Muscle of leg (tissue), 11 donors: ENCODE results near the gene RPS13. TPM values are rescaled to one million over a fixed set of nuclear protein-coding genes. Genes with fewer than 3 reads are reported as not detected.
"Not testable (repeated sequence)": the region's sequence is repeated elsewhere in the genome, so short reads cannot be mapped to it uniquely, and the experiment has no call there.

Source experiments
- DNase-seq: peaks from one replicate; pipeline ENCODE4 v3.0.0; 2013
- H3K27ac ChIP-seq: one replicate; pipeline ENCODE4 v1.5.1; 2013; ENCODE audit warnings: mild to moderate bottlenecking, low read length, control low read depth
- H3K27me3 ChIP-seq: one replicate; pipeline ENCODE4 v1.6.1; 2013; ENCODE audit warnings: low read length; ENCODE audit not compliant: control insufficient read depth, insufficient read depth
- H3K36me3 ChIP-seq: one replicate; pipeline ENCODE4 v1.6.1; 2013; ENCODE audit warnings: low read length; ENCODE audit not compliant: control insufficient read depth, insufficient read depth
- H3K4me1 ChIP-seq: one replicate; pipeline ENCODE4 v1.6.1; 2013; ENCODE audit warnings: low read length; ENCODE audit not compliant: control insufficient read depth, insufficient read depth
- H3K4me3 ChIP-seq: one replicate; pipeline ENCODE4 v1.5.1; 2013; ENCODE audit warnings: low read length, control low read depth
- H3K9me3 ChIP-seq: replicated peaks from 2 replicates; pipeline ENCODE4 v1.6.1; 2013; ENCODE audit warnings: low read depth, low read length; ENCODE audit not compliant: control insufficient read depth
- WGBS: methylation state at CpG from one replicate; pipeline ENCODE4 v1.1.5; 2013; ENCODE audit warnings: missing lambda C conversion rate; ENCODE audit not compliant: insufficient coverage; 5-methylcytosine and 5-hydroxymethylcytosine counted together
- polyA plus RNA-seq, 8 donors: library from polyadenylated mRNA; unstranded; fragments of 120-200 nt; gene quantifications; one replicate each; pipeline versions ENCODE4 v1.2.1 to v1.2.3, GENCODE V29; 2013; ENCODE audit warnings: inconsistent platforms in 1 of 8, low replicate concordance in 1 of 8; ENCODE audit not compliant: insufficient read length in 8 of 8, insufficient read depth in 1 of 8
- total RNA-seq: library from RNA; stranded (reverse); fragments of 120-200 nt; gene quantifications from one replicate; pipeline ENCODE4 v1.2.4, GENCODE V29; 2013

Gene RPS13
- total and polyA plus RNA-seq, 9 donors, result 1,791 to 2,263 (median 1,948) TPM

GRCh38 chr11:17102462-17102861, 25.0 kb upstream of the RPS13 start:
- peak; percentile 89 for DNase-seq
- H3K27me3 ChIP-seq, result no peaks in the 10 kb centered on the region
- no peak overlapping the region for H3K27ac ChIP-seq
- H3K4me1 ChIP-seq, result peaks cover 2% of the 10 kb centered on the region
- 33% methylated on average over 2 of the region's 5 CpGs for WGBS
- no peak overlapping the region for H3K4me3 ChIP-seq
- peaks cover 33% of the 10 kb centered on the region for H3K36me3 ChIP-seq
- H3K9me3 ChIP-seq, result no peaks in the 10 kb centered on the region

- H3K36me3 ChIP-seq, result peaks cover 34% of the 10 kb centered on the region
- no peak overlapping the region for H3K27ac ChIP-seq
- no peak for DNase-seq
- H3K4me3 ChIP-seq, result no peak overlapping the region
- H3K27me3 ChIP-seq, result no peaks in the 10 kb centered on the region
- 94% methylated on average over 3 of the region's 6 CpGs for WGBS
- no peaks in the 10 kb centered on the region for H3K9me3 ChIP-seq
- H3K4me1 ChIP-seq, result peaks cover 2% of the 10 kb centered on the region
Observed at GRCh38 chr11:17098658-17099057, 21.2 kb upstream of the RPS13 start.

GRCh38 chr11:17098038-17098437, 20.6 kb upstream of the RPS13 start:
- H3K36me3 ChIP-seq, result peaks cover 38% of the 10 kb centered on the region
- WGBS, result 63% methylated on average over 1 of the region's 1 CpG
- no peaks in the 10 kb centered on the region for H3K27me3 ChIP-seq

GRCh38 chr11:17085976-17086375, 8.5 kb upstream of the RPS13 start:
- H3K27ac ChIP-seq, H3K9me3 ChIP-seq, H3K4me1 ChIP-seq, H3K4me3 ChIP-seq, H3K27me3 ChIP-seq, DNase-seq: not testable (repeated sequence)
- 69% methylated on average over 13 of the region's 16 CpGs for WGBS
- H3K36me3 ChIP-seq, result peaks cover 13% of the 10 kb centered on the region

More at GRCh38 chr11:17098038-17098437, 20.6 kb upstream of the RPS13 start:
- Histone ChIP-seq H3K4me3 (no peak overlapping the region), H3K27ac (no peak overlapping the region), H3K4me1 (peaks cover 2% of the 10 kb centered on the region), H3K9me3 (no peaks in the 10 kb centered on the region)
- DNase-seq, result peak; percentile 12

- H3K4me3 ChIP-seq, result peak overlapping the region; percentile 100
- DNase-seq, result no peak
- no peaks in the 10 kb centered on the region for H3K9me3 ChIP-seq
- 0% methylated on average over 2 of the region's 20 CpGs for whole genome bisulfite sequencing
- H3K27me3 ChIP-seq, result no peaks in the 10 kb centered on the region
- H3K4me1 ChIP-seq, result peaks cover 19% of the 10 kb centered on the region
- H3K36me3 ChIP-seq, result peaks cover 28% of the 10 kb centered on the region
- peak overlapping the region; percentile 98 for H3K27ac ChIP-seq
Observed at GRCh38 chr11:17077240-17077519, 287 bp downstream of the RPS13 start.

- H3K36me3 ChIP-seq, result peaks cover 28% of the 10 kb centered on the region
- DNase-seq, result peak; percentile 37
- no peaks in the 10 kb centered on the region for H3K27me3 ChIP-seq
- no peaks in the 10 kb centered on the region for H3K9me3 ChIP-seq
- peaks cover 19% of the 10 kb centered on the region for H3K4me1 ChIP-seq
- peak overlapping the region; percentile 100 for H3K4me3 ChIP-seq
- peak overlapping the region; percentile 98 for H3K27ac ChIP-seq
- WGBS, result 18% methylated on average over 5 of the region's 15 CpGs
Observed at GRCh38 chr11:17076517-17077239, 789 bp downstream of the RPS13 start.

GRCh38 chr11:17075506-17075905, 2.0 kb downstream of the RPS13 start:
- Histone ChIP-seq H3K27me3 (no peaks in the 10 kb centered on the region), H3K36me3 (peaks cover 28% of the 10 kb centered on the region), H3K27ac (no peak overlapping the region), H3K4me1 (peaks cover 19% of the 10 kb centered on the region), H3K9me3 (no peaks in the 10 kb centered on the region), H3K4me3 (no peak overlapping the region)
- no peak for DNase-seq
- no CpG with 5 or more reads among the region's 5 CpGs for WGBS

GRCh38 chr11:17073370-17074027, 4.0 kb downstream of the RPS13 start:
- Histone ChIP-seq H3K4me3 (no peak overlapping the region), H3K27me3 (no peaks in the 10 kb centered on the region), H3K9me3 (no peaks in the 10 kb centered on the region), H3K36me3 (peaks cover 28% of the 10 kb centered on the region), H3K27ac (no peak overlapping the region), H3K4me1 (peaks cover 16% of the 10 kb centered on the region)
- WGBS, result 46% methylated on average over 4 of the region's 4 CpGs
- no peak for DNase-seq

- Histone ChIP-seq H3K27me3 (no peaks in the 10 kb centered on the region), H3K4me3 (no peak overlapping the region), H3K4me1 (no peaks in the 10 kb centered on the region), H3K36me3 (no peaks in the 10 kb centered on the region), H3K27ac (no peak overlapping the region), H3K9me3 (no peaks in the 10 kb centered on the region)
- 96% methylated on average over 3 of the region's 6 CpGs for WGBS
- DNase-seq, result no peak
Observed at GRCh38 chr11:17067417-17067816, 10.1 kb downstream of the RPS13 start.

- Histone ChIP-seq H3K27ac (no peak overlapping the region), H3K27me3 (no peaks in the 10 kb centered on the region), H3K36me3 (no peaks in the 10 kb centered on the region), H3K4me3 (no peak overlapping the region), H3K9me3 (no peaks in the 10 kb centered on the region), H3K4me1 (no peaks in the 10 kb centered on the region)
- peak; percentile 19 for DNase-seq
- 29% methylated on average over 1 of the region's 2 CpGs for WGBS
Observed at GRCh38 chr11:17066691-17067090, 10.8 kb downstream of the RPS13 start.
